ENCODE measurements around the gene GAS2L3. TPM values are rescaled to one million over a fixed set of nuclear protein-coding genes. Genes with fewer than 3 reads are reported as not detected.

GAS2L3 gene
- total RNA-seq, 1 experiment from 2014 or later = 11.7 TPM

- H3T11ph ChIP-seq (ENCODE audit: low read length) = no peak overlapping the region
- H3K9me3 Mint-ChIP-seq = no peaks in the 10 kb centered on the region; a peak in 1 of 5 replicates
- H3K4me2 ChIP-seq (ENCODE audit: insufficient read depth, insufficient read length, low read length) = no peak overlapping the region
- no peak overlapping the region for H2BK15ac ChIP-seq (ENCODE audit: low read depth, low read length)
- H4K8ac ChIP-seq (replicated peaks; ENCODE audit: insufficient read length, low read depth, low read length) = no peak overlapping the region
- no peak overlapping the region for H3K23ac ChIP-seq (ENCODE audit: insufficient read length, low read depth, low read length)
- H3K4ac ChIP-seq (ENCODE audit: low read depth, low read length) = no peak overlapping the region
- no CpG with 5 or more reads among the region's 7 CpGs for WGBS (ENCODE audit: extremely low coverage, insufficient read length, low lambda C conversion rate)
- H2AFZ ChIP-seq (ENCODE audit: low read length) = no peak overlapping the region
- no peak overlapping the region for H2BK120ac ChIP-seq (ENCODE audit: low read depth, low read length, poor library complexity, severe bottlenecking)
- no peak for TF ChIP-seq CTCF (conservative IDR thresholded peaks at IDR 0.05)
- no peak overlapping the region for H4K91ac ChIP-seq (ENCODE audit: insufficient read length, low read depth, low read length)
- H4K5ac ChIP-seq (ENCODE audit: insufficient read length, low read depth, low read length) = no peak overlapping the region
- H3K23me2 ChIP-seq (ENCODE audit: insufficient read length, low read depth, low read length, poor library complexity, severe bottlenecking) = no peaks in the 10 kb centered on the region
- H3K9ac ChIP-seq (ENCODE audit: extremely low read depth, insufficient read length, low read length) = no peak overlapping the region
- no peaks in the 10 kb centered on the region; the same call in 1 of the 2 replicates for H3K27me3 Mint-ChIP-seq (ENCODE audit: low read depth)
- no peaks in the 10 kb centered on the region for H3K4me1 ChIP-seq (ENCODE audit: insufficient read depth, low read length)
- H3K79me2 ChIP-seq (ENCODE audit: insufficient read depth, low read length) = no peaks in the 10 kb centered on the region
- H2BK20ac ChIP-seq (ENCODE audit: low read depth, low read length, poor library complexity, severe bottlenecking) = no peak overlapping the region
- H3K9me3 ChIP-seq (ENCODE audit: control insufficient read depth, low read depth, low read length) = no peaks in the 10 kb centered on the region
- no peak overlapping the region for H3K14ac ChIP-seq (ENCODE audit: insufficient read depth, low read length)
- no peak overlapping the region for H3K56ac ChIP-seq (ENCODE audit: insufficient read length, low read depth, low read length)
- no peak overlapping the region; a peak in 1 of 7 replicates for H3K27ac Mint-ChIP-seq
- H2BK12ac ChIP-seq (ENCODE audit: insufficient read length, low read depth, low read length) = no peak overlapping the region
- H3K4me1 Mint-ChIP-seq = no peaks in the 10 kb centered on the region
- H3K79me1 ChIP-seq (ENCODE audit: insufficient read depth, low read depth, low read length, poor library complexity, severe bottlenecking) = no peaks in the 10 kb centered on the region
- no peak for DNase-seq
- H2AK5ac ChIP-seq (ENCODE audit: insufficient read length, low read length) = no peak overlapping the region
- H3K36me3 Mint-ChIP-seq (ENCODE audit: insufficient read depth in 1 of 3, low read depth in 3 of 3) = no peaks in the 10 kb centered on the region
- H3K27me3 ChIP-seq (ENCODE audit: insufficient read depth, low read length) = no peaks in the 10 kb centered on the region; the same call in 1 of the 2 replicates
- no peak overlapping the region for H3K4me3 Mint-ChIP-seq
- no peak overlapping the region for H2BK5ac ChIP-seq (ENCODE audit: insufficient read length, low read length)
- H3K18ac ChIP-seq (ENCODE audit: insufficient read length, low read depth, low read length) = no peak overlapping the region
- H3K27ac ChIP-seq (ENCODE audit: insufficient read length, low read depth, low read length) = no peak overlapping the region
- H4K20me1 ChIP-seq (ENCODE audit: control insufficient read depth, insufficient read depth, insufficient read length) = no peaks in the 10 kb centered on the region
Observed at GRCh38 chr12:100674036-100674888, 100.8 kb downstream of the GAS2L3 start.

Other genes starting within 250 kb of the GAS2L3 start
- not detected in 2 replicates for gene SLC17A8, start 216.6 kb upstream of the GAS2L3 start, total RNA-seq (2021)
- gene NR1H4, start 99.8 kb upstream of the GAS2L3 start, total RNA-seq (2021) = not detected in 2 replicates
- 5.7 and 6.1 TPM in 2 replicates for gene ANO4, start 221.1 kb downstream of the GAS2L3 start, total RNA-seq (2021)

All from H9 (cell line).